ENCODE data around the gene ABCA1.
"Not testable (repeated sequence)": the region's sequence is repeated elsewhere in the genome, so short reads cannot be mapped to it uniquely, and the experiment has no call there.

Gene ABCA1, protein sequence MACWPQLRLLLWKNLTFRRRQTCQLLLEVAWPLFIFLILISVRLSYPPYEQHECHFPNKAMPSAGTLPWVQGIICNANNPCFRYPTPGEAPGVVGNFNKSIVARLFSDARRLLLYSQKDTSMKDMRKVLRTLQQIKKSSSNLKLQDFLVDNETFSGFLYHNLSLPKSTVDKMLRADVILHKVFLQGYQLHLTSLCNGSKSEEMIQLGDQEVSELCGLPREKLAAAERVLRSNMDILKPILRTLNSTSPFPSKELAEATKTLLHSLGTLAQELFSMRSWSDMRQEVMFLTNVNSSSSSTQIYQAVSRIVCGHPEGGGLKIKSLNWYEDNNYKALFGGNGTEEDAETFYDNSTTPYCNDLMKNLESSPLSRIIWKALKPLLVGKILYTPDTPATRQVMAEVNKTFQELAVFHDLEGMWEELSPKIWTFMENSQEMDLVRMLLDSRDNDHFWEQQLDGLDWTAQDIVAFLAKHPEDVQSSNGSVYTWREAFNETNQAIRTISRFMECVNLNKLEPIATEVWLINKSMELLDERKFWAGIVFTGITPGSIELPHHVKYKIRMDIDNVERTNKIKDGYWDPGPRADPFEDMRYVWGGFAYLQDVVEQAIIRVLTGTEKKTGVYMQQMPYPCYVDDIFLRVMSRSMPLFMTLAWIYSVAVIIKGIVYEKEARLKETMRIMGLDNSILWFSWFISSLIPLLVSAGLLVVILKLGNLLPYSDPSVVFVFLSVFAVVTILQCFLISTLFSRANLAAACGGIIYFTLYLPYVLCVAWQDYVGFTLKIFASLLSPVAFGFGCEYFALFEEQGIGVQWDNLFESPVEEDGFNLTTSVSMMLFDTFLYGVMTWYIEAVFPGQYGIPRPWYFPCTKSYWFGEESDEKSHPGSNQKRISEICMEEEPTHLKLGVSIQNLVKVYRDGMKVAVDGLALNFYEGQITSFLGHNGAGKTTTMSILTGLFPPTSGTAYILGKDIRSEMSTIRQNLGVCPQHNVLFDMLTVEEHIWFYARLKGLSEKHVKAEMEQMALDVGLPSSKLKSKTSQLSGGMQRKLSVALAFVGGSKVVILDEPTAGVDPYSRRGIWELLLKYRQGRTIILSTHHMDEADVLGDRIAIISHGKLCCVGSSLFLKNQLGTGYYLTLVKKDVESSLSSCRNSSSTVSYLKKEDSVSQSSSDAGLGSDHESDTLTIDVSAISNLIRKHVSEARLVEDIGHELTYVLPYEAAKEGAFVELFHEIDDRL (N-terminal part only)

DNA sequence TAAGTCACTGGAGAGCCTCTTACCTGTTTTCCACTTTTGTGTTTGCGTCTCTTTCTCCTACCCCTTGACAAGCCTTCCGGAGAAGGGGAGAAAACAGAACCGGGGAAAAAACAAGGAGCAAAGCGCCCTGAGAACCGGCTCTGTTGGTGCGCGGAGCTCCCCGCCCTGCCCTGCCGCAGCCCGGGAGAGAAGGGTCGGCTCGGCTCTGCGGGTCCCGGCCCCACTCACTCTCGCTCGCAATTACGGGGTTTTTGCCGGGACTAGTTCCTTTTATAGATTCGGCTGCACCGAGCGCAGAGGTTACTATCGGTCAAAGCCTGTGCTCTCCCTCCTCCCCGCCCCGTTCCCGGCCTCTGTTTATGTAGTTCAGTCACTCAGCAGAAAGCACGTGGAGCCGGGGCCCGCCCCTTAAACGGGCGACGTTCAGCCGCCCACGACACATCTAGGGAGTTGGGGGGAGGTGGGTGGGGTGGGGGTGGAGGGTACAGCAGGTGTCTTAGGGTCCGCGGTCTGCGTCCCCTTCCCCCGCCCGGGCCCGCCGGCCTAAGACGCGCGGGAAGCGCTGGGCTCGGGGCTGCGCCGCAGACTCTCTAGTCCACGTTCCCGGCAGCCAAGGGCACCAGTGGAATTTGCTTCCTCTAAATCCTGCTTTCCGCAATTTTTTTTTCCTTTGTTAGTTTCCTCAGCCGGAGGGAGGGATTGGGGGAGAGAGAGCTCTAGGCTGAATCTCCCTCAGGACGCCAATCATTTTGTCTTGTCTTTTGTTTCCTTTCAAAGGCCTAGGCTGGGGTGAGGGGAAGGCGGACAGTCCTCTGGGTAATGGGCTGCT is at the start of gene ABCA1:
TSS of gene ABCA1 (minus strand) at position 244 of the 829 bp plus-strand sequence. CDS start 24,476 bp downstream, outside the sequence.
- peak; percentile 10 to 66 (median 29) for DNase-seq

DNA sequence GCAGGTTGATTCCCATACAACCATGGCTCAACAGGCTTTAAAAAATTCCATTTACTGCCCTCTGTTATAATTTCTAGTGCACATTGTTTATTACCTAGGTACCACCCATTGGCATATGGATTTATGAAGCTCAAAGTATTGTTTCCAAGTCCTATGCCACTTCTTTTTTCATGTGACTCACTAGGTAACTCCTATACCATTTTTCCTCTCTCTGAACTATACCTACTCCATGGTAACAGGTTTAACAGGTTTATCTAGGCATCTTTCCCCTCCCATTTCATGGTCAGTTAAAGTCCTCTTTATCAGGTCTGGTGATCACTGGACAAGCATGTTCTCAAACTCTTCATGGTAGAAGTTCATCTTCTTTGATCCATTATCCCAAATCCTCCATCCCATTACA is 49.6 kb upstream of the ABCA1 start:
- DNase-seq, result no peak

DNA sequence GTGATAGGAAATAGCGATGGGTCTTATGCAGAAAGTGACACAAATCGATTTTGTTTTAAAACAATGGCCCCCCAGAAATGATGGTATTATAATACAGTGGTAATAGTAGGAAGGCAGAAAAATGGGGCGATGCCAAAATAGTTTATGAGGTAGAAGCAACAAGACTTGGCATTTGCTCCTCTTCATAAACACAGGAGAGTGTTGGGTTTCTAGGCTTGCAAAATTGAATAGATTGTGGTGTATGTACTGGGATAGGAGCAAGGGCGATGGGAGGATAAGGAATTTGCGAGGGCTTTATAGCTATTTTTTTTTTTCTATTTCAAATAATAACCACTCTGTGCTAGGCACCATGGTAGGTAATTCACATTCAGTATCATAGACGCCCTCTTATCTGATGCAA is 49.2 kb upstream of the ABCA1 start:
- DNase-seq, result no peak

DNA sequence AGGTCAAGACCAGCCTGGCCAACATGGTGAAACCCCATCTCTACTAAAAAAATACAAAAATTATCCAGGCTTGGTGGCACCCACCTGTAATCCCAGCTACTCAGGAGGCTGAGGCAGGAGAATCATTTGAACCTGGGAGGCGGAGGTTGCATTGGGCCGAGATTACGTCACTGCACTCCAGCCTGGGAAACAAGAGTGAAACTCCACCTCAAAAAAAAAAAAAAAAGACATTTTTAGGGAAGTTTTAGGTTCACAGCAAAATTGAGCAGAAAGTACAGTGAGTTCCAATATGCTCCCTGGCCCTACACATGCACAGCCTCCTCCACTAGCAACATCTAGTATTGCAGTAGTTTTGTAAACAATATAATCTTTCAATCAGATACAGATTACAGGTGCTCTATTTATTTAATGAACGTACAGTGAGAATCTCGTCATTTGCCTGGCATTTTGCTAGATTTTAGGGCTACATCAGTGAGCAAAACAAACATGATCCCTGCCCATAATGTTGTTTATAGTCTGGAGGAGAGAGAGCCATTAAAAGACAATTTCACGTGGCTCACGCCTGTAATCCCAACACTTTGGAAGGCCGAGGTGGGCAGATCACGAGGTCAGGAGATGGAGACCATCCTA is 48.1 kb upstream of the ABCA1 start:
- DNase-seq, result not testable (repeated sequence)

DNA sequence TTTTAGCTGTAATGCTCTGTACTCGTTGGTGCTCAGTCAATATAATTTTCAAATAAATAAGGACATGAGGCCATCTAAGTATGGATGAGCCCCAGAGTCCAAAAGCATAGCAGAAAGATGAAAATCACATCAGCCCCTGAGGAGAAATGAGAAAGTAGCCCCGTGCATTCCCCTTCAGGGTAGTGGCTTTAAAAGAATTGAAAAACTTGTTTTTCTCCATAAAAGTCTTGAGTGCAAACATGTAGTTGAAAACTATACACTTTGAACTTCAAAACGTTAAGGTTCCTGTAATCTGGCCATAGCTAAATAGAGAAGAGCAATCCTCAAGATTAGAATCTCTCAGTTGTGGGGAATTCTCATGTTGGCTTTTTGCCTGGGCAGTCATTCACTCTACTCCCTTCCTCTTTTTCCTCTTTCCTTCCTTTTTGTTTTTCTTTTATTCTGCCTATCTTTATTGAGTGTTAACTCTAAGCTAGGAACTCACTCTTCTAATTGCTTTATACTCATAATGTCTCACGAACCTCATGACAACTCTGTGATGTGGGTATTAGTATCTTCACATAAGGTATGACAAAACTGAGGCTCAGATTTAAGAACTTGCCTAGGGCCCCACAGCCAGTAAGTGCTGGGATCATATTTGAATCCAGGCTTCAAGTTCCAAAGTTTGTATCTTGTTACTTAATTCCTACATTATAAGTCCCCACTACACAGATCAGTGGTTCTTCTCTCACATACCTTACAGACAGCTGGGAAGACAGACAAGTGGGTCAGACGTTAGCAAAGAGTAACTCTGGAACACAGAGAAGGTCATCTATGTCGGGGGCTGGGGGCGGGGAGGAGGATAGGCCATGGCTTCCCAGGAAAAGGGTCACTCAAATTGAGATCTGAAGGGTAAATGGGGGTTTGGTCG is 46.4 kb upstream of the ABCA1 start:
- DNase-seq, result no peak

DNA sequence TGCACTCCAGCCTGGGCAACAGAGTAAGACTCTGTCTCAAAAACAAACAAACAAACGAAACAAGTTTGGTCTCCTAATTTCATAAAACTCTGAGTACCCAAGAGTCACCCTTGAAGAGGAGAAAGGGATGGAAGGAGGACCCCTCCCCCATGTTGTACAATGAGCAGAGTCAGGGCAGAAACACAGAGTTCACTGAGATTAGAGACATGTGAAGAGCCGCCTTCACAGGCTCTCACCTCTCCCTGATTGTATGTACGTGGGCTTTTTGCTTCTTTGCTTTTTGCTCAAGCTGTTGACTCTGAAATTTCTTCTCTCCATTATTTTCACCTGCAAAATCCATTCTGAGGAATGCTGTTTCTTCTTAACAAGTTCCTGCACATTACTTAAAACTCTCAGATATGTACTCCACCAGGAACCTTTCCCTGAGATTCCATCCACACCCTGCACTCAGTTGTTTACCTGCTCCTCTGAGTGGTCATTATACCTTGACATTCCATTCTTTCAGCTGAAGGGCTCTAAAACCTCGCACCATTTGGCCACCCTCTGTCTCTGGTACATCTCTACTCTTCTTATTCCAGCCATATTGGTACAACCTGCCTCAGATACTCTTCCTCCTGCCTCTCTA is 44.4 kb upstream of the ABCA1 start:
- DNase-seq, result no peak

DNA sequence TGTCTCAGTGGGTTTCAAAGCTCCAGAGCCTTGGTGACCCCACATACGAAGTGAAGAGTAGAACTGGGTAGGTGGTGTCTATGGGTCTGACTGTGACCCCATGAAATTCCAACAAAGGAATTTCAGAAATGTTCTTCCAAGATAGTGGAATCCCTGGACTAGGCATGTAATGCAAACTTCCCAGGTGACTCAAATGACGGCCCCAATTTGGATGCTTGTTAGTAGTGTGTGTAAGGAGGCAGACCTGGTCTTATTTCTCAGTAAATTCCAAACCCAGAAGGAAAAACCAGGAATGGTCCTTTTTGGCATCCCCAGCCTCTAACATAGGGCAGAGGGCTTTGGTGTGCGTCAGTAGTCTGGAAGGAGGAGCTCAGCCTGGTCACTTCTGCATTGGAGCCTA is 43.6 kb upstream of the ABCA1 start:
- DNase-seq, result no peak

DNA sequence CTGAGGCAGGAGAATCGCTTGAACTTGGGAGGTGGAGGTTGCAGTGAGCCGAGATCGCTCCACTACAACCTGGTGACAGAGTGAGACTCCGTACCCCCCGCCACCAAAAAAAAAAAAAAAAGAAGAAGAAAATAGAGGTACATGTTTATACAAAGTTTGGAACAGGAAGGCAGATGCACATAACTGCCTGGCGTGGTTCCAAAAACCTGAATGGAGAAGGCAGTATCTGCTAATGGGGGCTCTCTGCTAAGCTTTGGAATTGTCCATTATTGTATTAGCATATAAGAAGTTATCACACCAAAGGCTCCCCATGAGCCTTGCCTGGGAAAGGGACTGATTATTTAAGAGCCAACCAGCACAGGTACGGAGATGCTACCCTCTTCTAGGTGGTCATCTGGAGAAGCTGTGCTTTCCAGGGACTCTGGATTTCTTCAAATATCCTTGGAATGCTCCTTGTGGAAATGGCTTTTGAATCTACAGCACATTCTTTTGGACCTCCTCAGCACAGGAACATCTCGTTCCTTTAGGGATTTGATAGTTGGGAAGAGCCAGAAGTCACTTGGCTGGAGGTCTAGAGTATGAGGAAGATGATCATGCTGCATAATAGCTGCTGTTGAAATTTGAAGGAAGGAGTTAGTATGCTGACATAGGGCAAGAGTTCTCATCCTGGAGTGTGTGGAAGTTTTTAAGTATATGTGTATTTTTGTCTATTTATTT is 42.5 kb upstream of the ABCA1 start:
- DNase-seq, result no peak

DNA sequence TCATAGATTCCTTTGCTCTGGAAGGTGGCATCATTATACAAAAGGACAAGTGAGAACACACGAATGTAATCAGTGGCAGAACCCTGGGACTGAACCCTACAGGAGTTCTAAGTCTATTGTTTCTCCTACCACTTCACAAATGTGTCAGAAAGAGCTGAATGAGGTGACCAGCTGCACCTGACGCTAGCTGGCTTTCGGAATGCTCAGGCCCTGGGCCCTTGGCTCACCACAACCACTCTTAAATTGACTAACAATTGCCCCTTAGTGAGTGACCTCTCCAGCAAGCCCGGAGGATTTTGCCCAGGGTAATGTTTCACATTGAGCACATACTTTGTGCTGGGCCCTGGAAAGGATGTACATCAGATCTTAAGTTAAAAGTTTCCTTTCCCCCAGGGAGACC is 41.2 kb upstream of the ABCA1 start:
- DNase-seq, result no peak

DNA sequence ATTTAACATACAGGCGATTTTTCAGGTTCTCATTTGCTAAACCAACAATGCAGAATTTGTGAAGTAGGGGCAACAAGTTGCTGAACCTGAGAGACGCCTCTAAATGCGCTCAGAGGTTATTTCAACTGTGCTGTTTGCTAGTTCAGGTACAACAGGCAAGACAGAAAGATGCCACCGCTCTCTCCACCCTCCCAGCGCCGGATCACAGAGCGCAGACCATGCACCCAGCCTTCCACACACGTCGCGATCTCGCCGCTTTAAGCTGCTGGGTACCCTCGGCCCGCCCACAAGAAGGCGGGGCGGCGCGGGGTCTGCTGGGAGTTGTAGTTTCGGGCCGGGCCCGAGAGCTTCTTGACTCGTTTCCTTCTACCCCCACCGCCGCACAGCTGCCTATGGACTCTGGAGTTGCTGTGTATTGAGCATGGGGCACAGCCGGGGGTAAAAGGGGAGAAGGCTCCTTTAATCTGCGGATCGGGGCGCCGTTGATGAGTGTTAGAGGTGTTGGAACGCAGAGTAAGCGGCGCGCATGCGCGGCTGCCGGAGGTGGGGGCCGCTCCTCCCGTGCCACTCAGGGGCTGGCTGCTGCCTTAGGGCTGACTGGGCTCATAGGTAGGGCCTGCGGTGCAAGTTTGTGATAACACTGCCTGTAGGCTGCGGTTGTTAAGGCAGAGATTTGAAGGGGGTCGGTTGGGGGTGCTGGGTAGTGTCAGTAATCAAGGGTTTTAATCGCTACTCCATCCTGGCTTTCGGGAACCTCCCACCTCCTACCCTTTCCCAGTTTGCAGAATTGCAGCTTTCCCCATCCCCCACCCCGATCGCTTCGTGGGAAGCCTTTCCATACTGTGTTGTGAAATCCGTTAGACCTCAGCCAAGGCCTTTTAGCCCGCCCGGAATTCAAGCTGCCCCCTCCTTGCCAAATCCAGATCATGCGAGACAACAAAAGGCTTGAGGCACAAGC is 40.3 kb upstream of the ABCA1 start:
- DNase-seq, result peak; percentile 67 to 88 (median 77)

DNA sequence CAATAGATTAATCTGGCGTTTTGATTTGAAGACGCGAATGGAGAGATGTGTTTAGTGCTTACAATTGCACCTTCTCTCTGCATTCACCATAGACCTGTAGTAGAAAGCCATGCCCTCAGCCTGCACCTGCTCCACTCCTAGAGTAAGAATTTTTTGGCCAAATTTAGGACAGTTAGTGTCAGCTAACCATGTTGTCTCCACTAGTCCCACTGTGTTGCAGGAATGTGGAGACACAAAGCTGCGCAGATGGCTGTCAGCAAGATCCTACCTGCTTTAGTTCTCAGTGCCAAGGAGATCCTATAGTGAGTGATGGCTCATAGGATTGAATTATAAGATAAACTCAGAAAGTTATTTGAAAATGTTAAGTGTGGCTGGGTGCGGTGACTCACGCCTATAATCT is 35.1 kb upstream of the ABCA1 start:
- DNase-seq, result no peak

DNA sequence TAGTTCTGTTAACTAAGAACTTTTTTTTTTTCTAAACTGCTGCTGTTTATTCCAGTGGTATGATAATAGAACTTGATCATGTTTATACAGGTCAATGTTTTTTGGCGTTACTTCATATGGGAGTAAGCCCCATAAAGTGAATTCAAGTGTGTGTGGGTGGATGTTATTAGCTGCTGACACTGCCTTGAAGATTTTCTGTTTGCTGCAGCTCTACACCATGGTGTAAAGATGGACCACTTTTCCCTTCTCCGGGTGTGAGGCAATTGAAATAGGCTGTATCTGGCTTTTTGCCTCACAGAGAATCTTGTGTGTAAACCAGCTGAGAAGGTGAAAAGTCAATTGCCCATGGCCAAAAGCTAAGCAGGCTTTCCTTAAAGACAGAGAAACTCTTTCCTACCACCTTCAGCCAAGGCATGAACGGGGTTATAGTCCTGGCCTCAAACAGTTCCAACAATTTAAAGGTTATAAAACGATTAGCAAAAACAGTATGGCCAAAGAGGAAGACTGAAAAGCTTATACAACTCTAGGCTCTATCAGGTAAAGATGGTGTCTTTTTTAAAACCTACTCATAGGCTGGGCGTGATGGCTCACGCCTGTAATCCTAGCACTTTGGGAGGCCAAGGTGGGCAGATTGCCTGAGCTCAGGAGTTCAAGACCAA is 33.9 kb upstream of the ABCA1 start:
- no peak for DNase-seq

DNA sequence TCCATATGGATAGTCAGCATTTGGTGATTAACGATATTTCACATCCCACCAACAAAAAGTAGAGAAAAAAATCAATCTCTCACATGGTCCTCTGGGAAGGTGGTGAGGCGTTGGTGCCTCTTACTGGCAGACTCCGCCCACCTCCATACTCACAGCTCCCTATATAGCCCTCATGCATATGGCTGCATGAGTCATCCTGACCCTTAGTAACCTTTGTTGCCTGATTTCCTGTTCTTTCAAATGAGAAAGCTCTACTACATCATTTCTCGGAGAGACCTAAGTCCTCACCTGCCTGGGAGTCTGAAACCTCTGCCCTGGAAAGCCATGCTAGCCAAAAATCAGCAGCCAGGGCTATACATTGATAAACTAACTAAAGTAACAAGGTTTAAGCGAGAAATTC is 33.3 kb upstream of the ABCA1 start:
- DNase-seq, result peak in 1 of 4 experiments; percentile 18

DNA sequence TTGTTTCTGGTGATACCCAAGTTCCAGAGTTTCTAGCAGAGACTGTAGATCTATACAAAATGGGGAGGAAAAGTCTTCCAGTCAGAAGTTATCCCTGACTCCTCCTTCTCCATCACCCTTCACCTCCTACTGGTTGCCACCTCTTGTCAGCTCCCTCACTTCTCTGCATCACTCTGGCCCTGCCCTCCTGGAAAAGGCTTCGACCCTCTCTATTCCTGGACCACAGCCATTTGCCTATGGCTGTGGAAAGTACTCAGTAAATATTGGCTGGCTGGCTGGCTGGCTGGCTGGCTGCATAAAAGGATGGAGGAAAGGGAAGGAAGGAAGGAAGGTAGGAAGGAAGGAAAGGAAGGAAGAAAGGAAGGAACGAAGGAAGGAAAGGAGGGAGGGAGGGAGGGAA is 32.7 kb upstream of the ABCA1 start:
- no peak for DNase-seq

DNA sequence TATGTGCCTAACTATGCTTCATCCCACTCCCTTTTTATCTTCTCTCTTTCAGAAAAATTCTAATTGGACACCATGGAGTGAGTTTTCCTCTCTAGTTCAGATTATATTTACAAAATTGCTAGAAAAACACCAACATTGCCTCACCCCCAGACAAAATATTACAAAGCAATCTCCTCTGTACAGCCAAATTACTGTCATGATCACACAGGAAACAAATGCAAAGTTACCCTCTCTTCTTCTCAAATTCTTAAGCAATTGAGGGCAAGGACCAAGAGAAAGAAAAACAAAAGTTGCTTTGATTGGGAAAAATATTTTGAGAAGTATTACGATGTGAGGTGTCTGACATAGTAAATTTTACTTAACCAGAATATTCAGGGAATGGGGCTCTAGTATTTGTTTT is 30.8 kb upstream of the ABCA1 start:
- DNase-seq, result no peak

DNA sequence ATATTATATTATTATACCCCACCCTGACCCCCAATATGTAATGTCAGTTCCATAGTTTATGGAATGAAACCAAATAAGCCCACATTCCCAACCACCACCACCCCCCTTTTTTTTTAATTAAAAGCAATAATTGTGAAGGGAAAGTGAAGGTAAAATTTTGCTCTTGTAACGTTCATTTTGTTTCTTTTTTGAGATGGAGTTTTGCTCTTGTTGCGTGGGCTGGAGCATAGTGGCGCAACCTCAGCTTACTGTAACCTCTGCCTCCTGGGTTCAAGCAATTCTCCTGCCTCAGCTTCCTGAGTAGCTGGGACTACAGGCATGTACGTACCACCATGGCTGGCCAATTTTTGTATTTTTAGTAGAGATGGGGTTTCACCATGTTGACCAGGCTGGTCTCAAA is 30.1 kb upstream of the ABCA1 start:
- DNase-seq, result not testable (repeated sequence)

DNA sequence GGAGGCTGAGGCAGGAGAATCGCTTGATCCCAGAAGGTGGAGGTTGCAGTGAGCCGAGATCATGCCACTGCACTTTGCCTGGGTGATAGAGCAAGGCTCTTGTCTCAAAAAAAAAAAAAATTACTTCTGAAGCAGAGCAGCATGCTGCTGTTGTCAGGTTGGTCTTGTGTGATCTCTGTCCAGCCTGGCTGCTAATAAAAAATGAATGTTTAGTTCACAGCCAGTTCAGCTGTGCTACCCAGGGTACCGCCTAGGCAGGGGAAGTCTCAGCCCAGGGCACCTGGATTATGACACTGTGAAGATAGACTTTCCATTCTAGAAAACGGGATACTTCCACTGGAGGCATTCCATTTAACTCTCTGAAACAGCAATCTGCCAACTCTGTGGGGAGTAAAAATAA is 23.5 kb upstream of the ABCA1 start:
- no peak for DNase-seq

DNA sequence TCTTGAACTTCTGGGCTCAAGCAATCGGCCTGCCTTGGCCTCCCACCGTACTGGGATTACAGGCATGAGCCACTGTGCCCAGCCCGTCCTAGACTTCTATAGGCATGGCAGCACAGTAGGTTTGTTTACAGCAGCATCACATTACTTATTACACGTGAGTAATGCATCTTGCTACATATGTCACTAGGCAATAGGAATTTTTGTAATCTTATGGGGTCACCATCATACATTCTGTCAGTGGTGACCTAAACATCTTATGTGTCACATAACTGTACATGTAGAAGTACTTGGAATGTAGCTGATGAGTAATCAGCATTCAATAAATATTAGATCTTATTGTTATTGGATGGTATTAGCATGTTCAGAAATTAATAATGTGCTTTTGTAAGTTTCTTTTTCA is 22.9 kb upstream of the ABCA1 start:
- no peak for DNase-seq

Measured in activated naive CD4-positive, alpha-beta T cell (primary cell).